ENCODE results near the gene PROM1.
A peak's percentile ranks its signal among the peaks of the same experiment; 100 is the strongest.

The PROM1 gene

DNA sequence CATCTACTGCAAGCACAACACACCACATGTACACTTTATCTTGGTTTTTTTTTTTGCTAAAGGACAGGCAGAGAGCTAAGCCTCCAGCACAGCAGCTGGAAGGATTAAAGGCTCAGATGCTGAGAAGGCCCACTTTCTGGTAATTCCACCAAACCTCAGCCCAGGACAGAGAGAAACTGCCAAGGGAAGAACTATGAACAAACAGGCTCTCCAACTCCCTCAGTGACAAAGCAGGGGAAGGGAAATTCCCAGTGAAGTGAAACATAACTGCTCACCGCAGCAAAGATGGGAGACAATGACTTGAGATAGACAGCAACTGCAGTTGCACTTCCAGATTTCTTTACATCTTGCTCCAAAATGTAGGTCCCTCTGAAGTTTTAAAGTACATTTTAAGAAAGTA, 4.8 kb downstream of the PROM1 start:
- TF ChIP-seq, protein P1, sequence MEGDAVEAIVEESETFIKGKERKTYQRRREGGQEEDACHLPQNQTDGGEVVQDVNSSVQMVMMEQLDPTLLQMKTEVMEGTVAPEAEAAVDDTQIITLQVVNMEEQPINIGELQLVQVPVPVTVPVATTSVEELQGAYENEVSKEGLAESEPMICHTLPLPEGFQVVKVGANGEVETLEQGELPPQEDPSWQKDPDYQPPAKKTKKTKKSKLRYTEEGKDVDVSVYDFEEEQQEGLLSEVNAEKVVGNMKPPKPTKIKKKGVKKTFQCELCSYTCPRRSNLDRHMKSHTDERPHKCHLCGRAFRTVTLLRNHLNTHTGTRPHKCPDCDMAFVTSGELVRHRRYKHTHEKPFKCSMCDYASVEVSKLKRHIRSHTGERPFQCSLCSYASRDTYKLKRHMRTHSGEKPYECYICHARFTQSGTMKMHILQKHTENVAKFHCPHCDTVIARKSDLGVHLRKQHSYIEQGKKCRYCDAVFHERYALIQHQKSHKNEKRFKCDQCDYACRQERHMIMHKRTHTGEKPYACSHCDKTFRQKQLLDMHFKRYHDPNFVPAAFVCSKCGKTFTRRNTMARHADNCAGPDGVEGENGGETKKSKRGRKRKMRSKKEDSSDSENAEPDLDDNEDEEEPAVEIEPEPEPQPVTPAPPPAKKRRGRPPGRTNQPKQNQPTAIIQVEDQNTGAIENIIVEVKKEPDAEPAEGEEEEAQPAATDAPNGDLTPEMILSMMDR (IDR thresholded peaks at IDR 0.05; ENCODE audit: low read length, missing control alignments) = no peak
- peak; percentile 18 for DNase-seq (ENCODE audit: low read depth)
- H3K4me3 ChIP-seq (replicated peaks; ENCODE audit: low read depth, low read length) = no peak overlapping the region

DNA sequence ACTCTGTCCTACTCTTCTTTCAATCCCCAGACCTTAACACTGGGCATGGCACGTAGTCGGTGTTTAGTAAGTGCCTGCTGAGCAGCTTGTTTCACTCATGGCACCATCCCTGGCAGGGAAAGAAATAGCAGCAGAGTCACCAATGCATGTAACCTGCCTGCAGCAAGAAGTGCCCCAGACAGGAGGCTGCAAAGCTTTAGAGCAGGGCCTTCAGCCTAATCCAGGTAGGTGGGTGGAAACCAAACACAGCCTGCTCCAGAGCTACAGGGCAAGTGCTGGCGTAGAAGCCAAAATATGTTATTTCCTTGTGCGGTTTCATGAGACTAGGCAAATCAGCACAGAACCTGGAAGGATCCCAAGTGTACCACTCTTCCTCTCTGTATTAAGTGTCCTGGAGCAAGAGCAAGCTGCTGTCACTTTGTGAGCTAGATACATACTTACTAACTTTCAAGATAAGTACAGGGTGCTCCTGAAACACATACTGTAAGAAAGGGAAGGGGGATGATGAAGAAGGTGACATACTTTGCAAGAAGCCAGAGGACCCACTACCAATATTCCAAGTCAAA, 5.5 kb downstream of the PROM1 start:
- DNase-seq (ENCODE audit: low read depth) = no peak
- no peak overlapping the region for H3K4me3 ChIP-seq (replicated peaks; ENCODE audit: low read depth, low read length)
- TF ChIP-seq, protein P1 (IDR thresholded peaks at IDR 0.05; ENCODE audit: low read length, missing control alignments) = no peak

GRCh38 chr4:16077786-16078185, 6.0 kb downstream of the PROM1 start:
- no peak for DNase-seq (ENCODE audit: low read depth)

GRCh38 chr4:16075975-16076757, 7.7 kb downstream of the PROM1 start:
- H3K4me3 ChIP-seq (replicated peaks; ENCODE audit: low read depth, low read length) = no peak overlapping the region
- TF ChIP-seq, protein P1 (IDR thresholded peaks at IDR 0.05; ENCODE audit: low read length, missing control alignments) = no peak

More at GRCh38 chr4:16077786-16078185, 6.0 kb downstream of the PROM1 start:
- no peak overlapping the region for H3K4me3 ChIP-seq (replicated peaks; ENCODE audit: low read depth, low read length)
- TF ChIP-seq, protein P1 (IDR thresholded peaks at IDR 0.05; ENCODE audit: low read length, missing control alignments) = no peak

DNA sequence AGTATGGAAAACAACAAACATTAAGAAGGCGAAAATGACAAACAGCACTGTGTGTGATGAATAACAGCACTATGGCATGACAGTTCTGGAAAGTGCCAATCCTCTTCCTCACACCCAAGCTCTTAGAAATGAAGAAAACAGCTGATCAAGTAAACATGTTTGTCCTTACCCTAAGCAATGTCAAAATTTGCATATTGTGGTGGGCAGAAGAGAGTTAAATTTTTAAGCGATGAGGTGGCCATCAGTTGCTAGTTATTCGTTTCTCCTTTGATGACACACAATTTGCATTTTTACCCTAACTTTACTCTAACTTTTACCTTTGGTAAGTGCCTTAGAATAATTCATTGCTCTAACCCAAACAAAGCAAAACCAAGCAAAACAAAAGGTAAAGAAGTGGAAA, 8.8 kb downstream of the PROM1 start:
- TF ChIP-seq, protein P1 (IDR thresholded peaks at IDR 0.05; ENCODE audit: low read length, missing control alignments) = no peak
- no peak overlapping the region for H3K4me3 ChIP-seq (replicated peaks; ENCODE audit: low read depth, low read length)
- no peak for DNase-seq (ENCODE audit: low read depth)

More at GRCh38 chr4:16075975-16076757, 7.7 kb downstream of the PROM1 start:
- DNase-seq (ENCODE audit: low read depth) = no peak

DNA sequence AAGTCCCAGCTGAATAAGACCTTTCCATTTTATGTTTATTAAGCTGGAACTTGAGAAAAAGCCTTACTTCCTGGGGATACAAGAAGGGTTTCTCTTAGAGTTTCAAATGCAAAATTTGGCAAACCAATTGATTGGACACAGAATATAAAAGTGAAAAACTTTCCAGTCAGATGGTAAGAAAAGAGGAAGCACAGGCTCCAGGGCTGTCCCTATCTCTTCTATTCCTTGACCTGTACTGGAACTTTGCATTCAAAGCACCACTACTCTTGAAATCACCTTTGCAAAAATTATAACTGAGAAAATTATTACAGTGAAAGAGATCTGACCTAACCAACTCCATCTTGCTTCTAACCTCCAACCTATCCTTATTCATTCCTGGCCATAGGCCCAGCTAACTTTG, 11.7 kb downstream of the PROM1 start:
- DNase-seq (ENCODE audit: low read depth) = no peak
- no peak overlapping the region for H3K4me3 ChIP-seq (replicated peaks; ENCODE audit: low read depth, low read length)
- TF ChIP-seq, protein P1 (IDR thresholded peaks at IDR 0.05; ENCODE audit: low read length, missing control alignments) = no peak
